ENCODE results near the gene FHIT.

FHIT gene

GRCh38 chr3:60886518-60886917 lies 364.7 kb downstream of the FHIT start:
- H3K27me3 Mint-ChIP-seq = no peaks in the 10 kb centered on the region
- H3K4me3 Mint-ChIP-seq = no peak overlapping the region
- H3K27ac Mint-ChIP-seq = no peak overlapping the region
- DNase-seq (no peak), ATAC-seq (no peak)
- H3K36me3 Mint-ChIP-seq (ENCODE audit: low read depth) = no peaks in the 10 kb centered on the region
- peaks cover 10% of the 10 kb centered on the region for H3K9me3 Mint-ChIP-seq
- H3K4me1 Mint-ChIP-seq = no peaks in the 10 kb centered on the region

GRCh38 chr3:60884005-60884404 lies 367.2 kb downstream of the FHIT start:
- no peak overlapping the region for H3K4me3 Mint-ChIP-seq
- H3K36me3 Mint-ChIP-seq (ENCODE audit: low read depth) = peaks cover 2% of the 10 kb centered on the region
- ATAC-seq (no peak), DNase-seq (no peak)
- no peaks in the 10 kb centered on the region for H3K27me3 Mint-ChIP-seq
- no peaks in the 10 kb centered on the region for H3K4me1 Mint-ChIP-seq
- peaks cover 29% of the 10 kb centered on the region for H3K9me3 Mint-ChIP-seq
- no peak overlapping the region for H3K27ac Mint-ChIP-seq

GRCh38 chr3:60877188-60877587 lies 374.1 kb downstream of the FHIT start:
- H3K4me1 Mint-ChIP-seq = no peaks in the 10 kb centered on the region
- no peaks in the 10 kb centered on the region for H3K27me3 Mint-ChIP-seq
- H3K9me3 Mint-ChIP-seq = peaks cover 29% of the 10 kb centered on the region
- no peak overlapping the region for H3K27ac Mint-ChIP-seq
- DNase-seq (no peak), ATAC-seq (no peak)
- H3K36me3 Mint-ChIP-seq (ENCODE audit: low read depth) = peaks cover 2% of the 10 kb centered on the region
- no peak overlapping the region for H3K4me3 Mint-ChIP-seq

GRCh38 chr3:60870396-60870795 lies 380.9 kb downstream of the FHIT start:
- no peaks in the 10 kb centered on the region for H3K36me3 Mint-ChIP-seq (ENCODE audit: low read depth)
- no peak overlapping the region for H3K27ac Mint-ChIP-seq
- ATAC-seq = no peak
- peaks cover 3% of the 10 kb centered on the region for H3K9me3 Mint-ChIP-seq
- DNase-seq = no peak
- H3K27me3 Mint-ChIP-seq = no peaks in the 10 kb centered on the region
- H3K4me1 Mint-ChIP-seq = no peaks in the 10 kb centered on the region
- H3K4me3 Mint-ChIP-seq = no peak overlapping the region

DNA sequence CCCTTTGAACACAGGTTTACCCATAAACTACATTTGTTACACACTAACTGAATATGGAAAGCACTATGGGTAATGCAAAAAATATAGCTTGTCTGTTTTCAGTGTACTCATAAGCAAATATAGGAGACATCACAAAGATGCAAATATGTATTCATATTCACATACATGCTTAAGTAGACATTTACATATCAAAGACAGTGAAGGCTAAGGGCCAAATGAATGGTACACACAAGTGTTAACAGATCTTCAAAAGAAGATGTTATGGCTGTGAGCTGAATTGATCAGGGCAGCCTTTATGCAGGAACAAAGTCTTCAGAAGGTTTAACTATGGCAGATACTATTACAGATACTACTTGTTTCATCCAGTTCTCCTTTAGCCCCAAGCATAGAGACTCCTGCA lies 384.1 kb downstream of the FHIT start:
- peaks cover 11% of the 10 kb centered on the region for H3K9me3 Mint-ChIP-seq
- no peak overlapping the region for H3K4me3 Mint-ChIP-seq
- no peaks in the 10 kb centered on the region for H3K36me3 Mint-ChIP-seq (ENCODE audit: low read depth)
- H3K27me3 Mint-ChIP-seq = no peaks in the 10 kb centered on the region
- no peak overlapping the region for H3K27ac Mint-ChIP-seq
- no peaks in the 10 kb centered on the region for H3K4me1 Mint-ChIP-seq
- ATAC-seq (no peak), DNase-seq (no peak)

DNA sequence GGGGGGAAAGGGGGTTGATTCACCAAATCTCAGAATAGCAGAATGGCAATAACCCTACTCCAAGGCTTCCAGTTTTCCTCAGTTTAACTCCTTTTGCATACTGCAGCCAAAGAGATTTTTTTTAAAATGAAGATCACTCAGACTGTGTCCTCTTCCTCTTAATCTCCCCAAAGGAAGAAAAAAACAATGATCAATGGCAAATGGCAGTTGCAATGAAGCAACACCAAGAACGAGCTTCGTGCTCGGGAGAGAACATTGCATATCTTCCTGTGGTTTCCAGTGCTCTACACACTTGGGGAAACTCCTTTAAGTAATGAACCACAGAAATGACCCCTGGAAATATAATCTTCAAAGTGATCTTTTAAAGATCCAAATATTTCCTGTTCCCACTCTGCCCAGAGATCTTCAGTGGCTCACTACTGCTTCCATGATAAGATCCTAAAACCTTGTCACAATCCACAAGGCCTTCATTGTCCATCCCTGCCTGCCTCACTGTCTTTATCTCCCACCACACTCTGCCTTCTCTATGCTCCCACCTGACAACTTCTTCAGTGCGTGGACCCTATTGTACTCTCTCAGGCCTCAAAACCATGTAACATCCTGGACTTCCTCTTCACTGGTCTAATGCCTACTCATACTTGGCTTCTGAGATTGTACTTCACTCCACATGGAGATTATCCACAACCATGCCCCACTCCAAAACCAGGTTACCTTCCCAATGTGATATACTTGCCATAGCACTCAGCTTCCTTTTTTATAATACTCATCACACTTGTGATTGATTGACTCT lies 394.8 kb downstream of the FHIT start:
- H3K27me3 Mint-ChIP-seq = no peaks in the 10 kb centered on the region
- DNase-seq (no peak), ATAC-seq (no peak)
- H3K36me3 Mint-ChIP-seq (ENCODE audit: low read depth) = peaks cover 2% of the 10 kb centered on the region
- H3K9me3 Mint-ChIP-seq = peaks cover 1% of the 10 kb centered on the region
- H3K4me3 Mint-ChIP-seq = no peak overlapping the region
- H3K4me1 Mint-ChIP-seq = no peaks in the 10 kb centered on the region
- no peak overlapping the region for H3K27ac Mint-ChIP-seq

DNA sequence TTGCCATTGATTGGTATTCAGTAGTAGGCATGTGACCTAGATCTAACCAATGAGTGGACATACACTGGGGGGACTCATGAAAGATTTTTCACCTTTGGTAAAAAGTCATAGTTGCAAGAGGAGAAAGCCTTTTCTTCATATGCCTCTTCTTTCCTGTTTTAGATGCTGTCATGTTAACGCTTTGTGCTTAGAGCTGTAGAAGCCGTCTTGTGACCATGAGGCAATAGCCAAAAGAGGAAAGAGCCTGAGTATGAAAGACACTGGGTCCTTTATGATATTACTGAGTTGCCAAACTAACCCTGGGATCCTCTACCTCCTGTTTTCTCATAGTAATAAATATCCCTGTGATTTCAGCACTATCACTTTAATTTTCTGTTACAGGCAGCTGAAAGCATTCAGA lies 396.0 kb downstream of the FHIT start:
- H3K27ac Mint-ChIP-seq = no peak overlapping the region
- no peaks in the 10 kb centered on the region for H3K27me3 Mint-ChIP-seq
- H3K9me3 Mint-ChIP-seq = peaks cover 4% of the 10 kb centered on the region
- no peak for ATAC-seq
- no peaks in the 10 kb centered on the region for H3K4me1 Mint-ChIP-seq
- peaks cover 3% of the 10 kb centered on the region for H3K36me3 Mint-ChIP-seq (ENCODE audit: low read depth)
- H3K4me3 Mint-ChIP-seq = no peak overlapping the region
- no peak for DNase-seq

DNA sequence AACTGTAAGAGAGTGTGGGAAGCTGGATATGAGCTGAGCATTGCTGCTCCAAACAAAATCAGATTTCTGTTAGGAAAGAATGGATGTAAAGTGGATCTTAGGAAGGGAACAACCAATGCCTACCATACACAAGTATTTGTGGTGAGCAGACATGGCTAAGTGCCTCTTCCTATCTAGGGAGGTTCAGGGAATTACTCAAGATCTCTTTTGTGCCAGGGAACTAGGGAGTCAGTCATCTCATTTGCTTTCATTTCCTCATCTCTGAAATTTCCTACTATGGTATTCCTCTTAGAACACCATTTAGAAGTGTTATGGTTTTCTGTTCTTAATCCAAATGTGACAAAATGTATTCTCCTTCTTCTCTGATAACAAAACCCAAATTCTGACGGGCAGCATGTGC lies 396.5 kb downstream of the FHIT start:
- Mint-ChIP-seq H3K27me3 (no peaks in the 10 kb centered on the region), H3K27ac (no peak overlapping the region)

DNA sequence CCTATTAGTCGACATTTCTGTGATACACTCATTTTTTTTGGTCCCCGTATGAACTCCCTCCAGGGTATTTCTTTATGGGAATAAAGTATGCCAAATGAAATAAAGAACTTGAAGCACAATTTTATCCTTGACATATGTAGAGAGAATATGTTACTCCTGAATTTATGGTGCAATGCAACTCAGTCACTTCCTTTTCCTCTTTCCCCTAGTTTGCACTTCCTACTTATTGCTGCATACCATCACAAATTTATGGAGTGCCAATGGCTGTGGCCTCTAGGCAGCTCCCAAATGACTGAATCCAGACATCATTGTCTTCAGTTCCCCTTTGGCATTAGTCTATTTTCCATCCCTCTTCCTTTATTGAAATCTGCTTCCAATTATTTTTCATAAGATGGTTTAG lies 403.5 kb downstream of the FHIT start:
- no peak overlapping the region for H3K27ac Mint-ChIP-seq
- peaks cover 2% of the 10 kb centered on the region for H3K36me3 Mint-ChIP-seq (ENCODE audit: low read depth)
- peaks cover 4% of the 10 kb centered on the region for H3K9me3 Mint-ChIP-seq
- H3K27me3 Mint-ChIP-seq = no peaks in the 10 kb centered on the region
- no peak overlapping the region for H3K4me3 Mint-ChIP-seq
- H3K4me1 Mint-ChIP-seq = no peaks in the 10 kb centered on the region
- ATAC-seq (no peak), DNase-seq (no peak)

More for the DNA sequence above, 396.5 kb downstream of the FHIT start:
- Mint-ChIP-seq H3K4me1 (no peaks in the 10 kb centered on the region), H3K36me3 (ENCODE audit: low read depth) (peaks cover 3% of the 10 kb centered on the region), H3K4me3 (no peak overlapping the region), H3K9me3 (peaks cover 4% of the 10 kb centered on the region)
- DNase-seq = no peak
- ATAC-seq = no peak

- no peaks in the 10 kb centered on the region for H3K27me3 Mint-ChIP-seq
- ATAC-seq = no peak
- no peaks in the 10 kb centered on the region for H3K36me3 Mint-ChIP-seq (ENCODE audit: low read depth)
Measured at GRCh38 chr3:60844256-60844655, 407.0 kb downstream of the FHIT start.

GRCh38 chr3:60841355-60841754 lies 409.9 kb downstream of the FHIT start:
- ATAC-seq (no peak), DNase-seq (no peak)
- H3K9me3 Mint-ChIP-seq = no peaks in the 10 kb centered on the region
- no peaks in the 10 kb centered on the region for H3K4me1 Mint-ChIP-seq
- no peak overlapping the region for H3K4me3 Mint-ChIP-seq
- H3K27ac Mint-ChIP-seq = no peak overlapping the region
- H3K27me3 Mint-ChIP-seq = no peaks in the 10 kb centered on the region
- H3K36me3 Mint-ChIP-seq (ENCODE audit: low read depth) = no peaks in the 10 kb centered on the region

More at GRCh38 chr3:60844256-60844655, 407.0 kb downstream of the FHIT start:
- Mint-ChIP-seq H3K9me3 (no peaks in the 10 kb centered on the region), H3K4me3 (no peak overlapping the region), H3K27ac (no peak overlapping the region), H3K4me1 (no peaks in the 10 kb centered on the region)
- no peak for DNase-seq

- DNase-seq = no peak
- Mint-ChIP-seq H3K27ac (no peak overlapping the region), H3K4me3 (no peak overlapping the region), H3K4me1 (no peaks in the 10 kb centered on the region), H3K9me3 (no peaks in the 10 kb centered on the region), H3K36me3 (ENCODE audit: low read depth) (no peaks in the 10 kb centered on the region), H3K27me3 (no peaks in the 10 kb centered on the region)
- no peak for ATAC-seq
Measured at GRCh38 chr3:60839246-60839645, 412.0 kb downstream of the FHIT start.

GRCh38 chr3:60835796-60836195 lies 415.5 kb downstream of the FHIT start:
- Mint-ChIP-seq H3K27ac (no peak overlapping the region), H3K36me3 (ENCODE audit: low read depth) (no peaks in the 10 kb centered on the region), H3K4me3 (no peak overlapping the region), H3K4me1 (no peaks in the 10 kb centered on the region), H3K9me3 (no peaks in the 10 kb centered on the region), H3K27me3 (no peaks in the 10 kb centered on the region)
- ATAC-seq (no peak), DNase-seq (no peak)

DNA sequence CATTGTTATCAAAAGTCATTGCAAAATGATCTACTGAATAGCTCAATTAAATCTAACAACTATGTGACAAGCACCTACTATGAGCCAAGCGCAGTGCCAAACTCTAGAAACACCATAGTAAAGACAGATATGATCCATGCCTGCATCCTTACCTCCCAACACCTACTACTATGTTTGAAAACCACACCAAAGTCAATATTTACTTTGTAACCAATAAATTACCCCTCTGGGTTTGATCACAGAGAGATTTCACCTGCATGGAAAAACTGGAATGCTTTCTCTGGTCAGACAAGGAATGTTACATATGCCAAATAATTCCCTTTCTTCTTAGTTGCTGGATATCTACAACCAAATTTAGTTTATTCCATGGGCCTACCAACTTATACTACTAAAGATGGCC lies 422.2 kb downstream of the FHIT start:
- H3K4me3 Mint-ChIP-seq = no peak overlapping the region
- no peaks in the 10 kb centered on the region for H3K4me1 Mint-ChIP-seq
- no peaks in the 10 kb centered on the region for H3K27me3 Mint-ChIP-seq
- H3K27ac Mint-ChIP-seq = no peak overlapping the region
- DNase-seq (no peak), ATAC-seq (no peak)
- H3K36me3 Mint-ChIP-seq (ENCODE audit: low read depth) = peaks cover 4% of the 10 kb centered on the region
- peaks cover 5% of the 10 kb centered on the region for H3K9me3 Mint-ChIP-seq

GRCh38 chr3:60827666-60828065 lies 423.6 kb downstream of the FHIT start:
- Mint-ChIP-seq H3K36me3 (ENCODE audit: low read depth) (peaks cover 4% of the 10 kb centered on the region), H3K27me3 (no peaks in the 10 kb centered on the region), H3K27ac (no peak overlapping the region), H3K9me3 (peaks cover 12% of the 10 kb centered on the region), H3K4me3 (no peak overlapping the region), H3K4me1 (no peaks in the 10 kb centered on the region)
- no peak for ATAC-seq
- no peak for DNase-seq

- ATAC-seq (no peak), DNase-seq (no peak)
- Mint-ChIP-seq H3K9me3 (peaks cover 12% of the 10 kb centered on the region), H3K4me3 (no peak overlapping the region), H3K36me3 (ENCODE audit: low read depth) (peaks cover 6% of the 10 kb centered on the region), H3K27ac (no peak overlapping the region), H3K4me1 (no peaks in the 10 kb centered on the region), H3K27me3 (no peaks in the 10 kb centered on the region)
Measured at GRCh38 chr3:60826511-60826910, 424.7 kb downstream of the FHIT start.
